Esophagus squamous epithelium (tissue), 5 donors: Measurements from ENCODE around the gene ERC2. TPM values are rescaled to one million over a fixed set of nuclear protein-coding genes. Genes with fewer than 3 reads are reported as not detected.

Experiments
- DNase-seq: peaks from one replicate; lab custom pipeline; 2025; lab: John Stamatoyannopoulos, UW
- H3K27ac ChIP-seq, 4 donors: fragments of 200-600 bp; sonication (generic); one replicate each; pipeline ENCODE4 v1.5.1; 2016 to 2019; ENCODE audit warnings: mild to moderate bottlenecking in 1 of 4
- H3K27me3 ChIP-seq, 4 donors: fragments of 200-600 bp; sonication (generic); 1 replicate in 3 of 4; 2 replicates in 1 of 4; pipeline versions ENCODE4 v1.5.1 to v1.6.0; 2017 to 2021; ENCODE audit warnings: antibody characterized with exemption in 1 of 4
- H3K36me3 ChIP-seq, 3 donors: fragments of 200-600 bp; sonication (generic); one replicate each; pipeline ENCODE4 v1.5.1; 2016 to 2019
- H3K4me1 ChIP-seq, 3 donors: fragments of 200-600 bp; sonication (generic); one replicate each; pipeline ENCODE4 v1.5.1; 2017 to 2019
- H3K4me3 ChIP-seq, 4 donors: fragments of 200-600 bp; sonication (generic); 1 replicate in 3 of 4; 2 replicates in 1 of 4; pipeline ENCODE4 v1.5.1; 2016 to 2019; ENCODE audit warnings: mild to moderate bottlenecking in 2 of 4, moderate library complexity in 1 of 4
- H3K9me3 ChIP-seq, 3 donors: fragments of 200-600 bp; sonication (generic); one replicate each; pipeline ENCODE4 v1.5.1; 2016 to 2019
- POLR2A ChIP-seq, 4 donors: fragments of 450-650 bp; IDR thresholded peaks; one replicate each; pipeline ENCODE4 v1.6.1; 2017; ENCODE audit warnings: antibody characterized with exemption in 4 of 4, mild to moderate bottlenecking in 4 of 4, moderate library complexity in 3 of 4
- WGBS, 2 donors: methylation state at CpG; one replicate each; pipeline ENCODE4 v1.1.5; 2018; 5-methylcytosine and 5-hydroxymethylcytosine counted together
- intact Hi-C: fragments of 100-400 bp; cut with DNase I; formaldehyde crosslinking; loops from one replicate; pipeline ENCODE4 v1.15.0; 2022
- total RNA-seq, 4 donors: library from RNA; depleted of rRNA; stranded (reverse); fragments of >200 nt; gene quantifications; one replicate each; pipeline ENCODE4 v1.1.0, GENCODE V29; 2016
- TF ChIP-seq, protein P1 (sequence below), 6 experiments: fragments of 450-650 bp in 4 of 6; fragments of 200-600 bp in 2 of 6; sonication (generic) in 2 of 6; IDR thresholded peaks; one replicate each; pipeline ENCODE4 v1.5.1; 2016 to 2019; ENCODE audit warnings: antibody characterized with exemption in 6 of 6, mild to moderate bottlenecking in 4 of 6, moderate library complexity in 4 of 6
- donor health status: DM: yes; HTN: yes; CAD: no.

ERC2 gene
- total RNA-seq, 4 donors from 2014 or later: 0.12 to 1.9 (median 0.86) TPM

DNA sequence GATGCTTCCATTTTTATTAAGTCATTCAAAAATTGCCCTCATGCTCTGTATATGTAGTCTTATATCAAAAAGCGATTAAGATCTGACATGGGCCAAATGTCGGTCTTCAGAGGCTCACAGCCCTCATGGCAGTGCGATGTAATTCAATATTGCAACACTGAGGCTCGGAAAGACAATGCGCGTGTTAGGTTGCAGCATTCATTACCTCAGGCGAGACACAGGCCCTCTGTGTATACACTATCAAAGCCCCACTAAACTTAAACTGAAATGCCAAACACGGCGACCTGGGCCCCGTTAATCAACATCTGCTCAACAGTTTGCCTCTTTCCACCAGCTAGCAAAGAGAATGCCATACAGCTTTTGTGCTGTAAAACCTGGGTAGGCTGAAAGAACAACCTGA, 413.4 kb downstream of the ERC2 start:
- no peak overlapping the region for H3K27ac ChIP-seq
- no peaks in the 10 kb centered on the region for H3K27me3 ChIP-seq
- DNase-seq: no peak
- no peaks in the 10 kb centered on the region for H3K9me3 ChIP-seq
- 80 to 82% methylated on average over 10 of the region's 10 CpGs for WGBS, 2 donors
- TF ChIP-seq, protein P1, sequence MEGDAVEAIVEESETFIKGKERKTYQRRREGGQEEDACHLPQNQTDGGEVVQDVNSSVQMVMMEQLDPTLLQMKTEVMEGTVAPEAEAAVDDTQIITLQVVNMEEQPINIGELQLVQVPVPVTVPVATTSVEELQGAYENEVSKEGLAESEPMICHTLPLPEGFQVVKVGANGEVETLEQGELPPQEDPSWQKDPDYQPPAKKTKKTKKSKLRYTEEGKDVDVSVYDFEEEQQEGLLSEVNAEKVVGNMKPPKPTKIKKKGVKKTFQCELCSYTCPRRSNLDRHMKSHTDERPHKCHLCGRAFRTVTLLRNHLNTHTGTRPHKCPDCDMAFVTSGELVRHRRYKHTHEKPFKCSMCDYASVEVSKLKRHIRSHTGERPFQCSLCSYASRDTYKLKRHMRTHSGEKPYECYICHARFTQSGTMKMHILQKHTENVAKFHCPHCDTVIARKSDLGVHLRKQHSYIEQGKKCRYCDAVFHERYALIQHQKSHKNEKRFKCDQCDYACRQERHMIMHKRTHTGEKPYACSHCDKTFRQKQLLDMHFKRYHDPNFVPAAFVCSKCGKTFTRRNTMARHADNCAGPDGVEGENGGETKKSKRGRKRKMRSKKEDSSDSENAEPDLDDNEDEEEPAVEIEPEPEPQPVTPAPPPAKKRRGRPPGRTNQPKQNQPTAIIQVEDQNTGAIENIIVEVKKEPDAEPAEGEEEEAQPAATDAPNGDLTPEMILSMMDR (IDR thresholded peaks at IDR 0.05): no peak
- no peak for TF ChIP-seq POLR2A (IDR thresholded peaks at IDR 0.05)
- intact Hi-C loops: no loop called here
- no peaks in the 10 kb centered on the region for H3K4me1 ChIP-seq
- H3K4me3 ChIP-seq: no peak overlapping the region
- H3K36me3 ChIP-seq: no peaks in the 10 kb centered on the region

- Histone ChIP-seq H3K4me3 (no peak overlapping the region), H3K27ac (no peak overlapping the region), H3K27me3 (no peaks in the 10 kb centered on the region), H3K4me1 (no peaks in the 10 kb centered on the region), H3K9me3 (no peaks in the 10 kb centered on the region), H3K36me3 (no peaks in the 10 kb centered on the region)
- no peak for DNase-seq
- intact Hi-C loops: no loop called here
- TF ChIP-seq, protein P1 (IDR thresholded peaks at IDR 0.05): no peak
- WGBS, 2 donors: 51 to 60% methylated on average over 3 of the region's 3 CpGs
Observed at GRCh38 chr3:56053727-56054126, 414.5 kb downstream of the ERC2 start.

- 73 to 84% methylated on average over 4 of the region's 4 CpGs for WGBS, 2 donors
- TF ChIP-seq, protein P1 (IDR thresholded peaks at IDR 0.05): no peak
- no peak for TF ChIP-seq POLR2A (IDR thresholded peaks at IDR 0.05)
- Histone ChIP-seq H3K27me3 (peaks cover 0 to 8% (median 0%) of the 10 kb centered on the region in 4 donors), H3K9me3 (no peaks in the 10 kb centered on the region), H3K4me3 (no peak overlapping the region), H3K4me1 (no peaks in the 10 kb centered on the region), H3K27ac (no peak overlapping the region), H3K36me3 (no peaks in the 10 kb centered on the region)
- DNase-seq: no peak
- intact Hi-C loops: no loop called here
Observed at GRCh38 chr3:56052188-56052587, 416.1 kb downstream of the ERC2 start.

DNA sequence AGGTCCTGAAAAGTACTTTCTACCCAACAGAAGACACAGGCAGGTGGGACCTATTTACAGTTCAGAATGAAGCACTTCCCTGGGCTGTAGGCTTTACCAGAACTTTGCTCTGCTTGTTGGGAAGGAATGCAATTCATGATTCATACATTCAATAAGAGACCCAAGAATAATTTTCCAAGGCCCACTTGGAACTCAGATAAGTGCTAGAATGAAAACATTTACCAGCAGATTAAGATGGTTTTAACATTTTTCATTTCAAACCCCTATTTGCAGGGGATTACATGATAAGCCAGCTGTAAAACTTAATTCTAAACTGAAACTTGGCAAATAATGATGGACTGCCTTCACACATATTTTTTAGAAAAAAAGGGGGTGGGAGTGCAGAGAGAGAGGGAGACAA, 417.2 kb downstream of the ERC2 start:
- H3K27ac ChIP-seq: no peak overlapping the region
- no peaks in the 10 kb centered on the region for H3K9me3 ChIP-seq
- TF ChIP-seq, protein P1 (IDR thresholded peaks at IDR 0.05): no peak
- TF ChIP-seq POLR2A (IDR thresholded peaks at IDR 0.05): no peak
- no peaks in the 10 kb centered on the region for H3K4me1 ChIP-seq
- peaks cover 0 to 10% (median 0%) of the 10 kb centered on the region in 4 donors for H3K27me3 ChIP-seq
- H3K4me3 ChIP-seq: no peak overlapping the region
- H3K36me3 ChIP-seq: no peaks in the 10 kb centered on the region
- DNase-seq: no peak
- intact Hi-C loops: no loop called here

DNA sequence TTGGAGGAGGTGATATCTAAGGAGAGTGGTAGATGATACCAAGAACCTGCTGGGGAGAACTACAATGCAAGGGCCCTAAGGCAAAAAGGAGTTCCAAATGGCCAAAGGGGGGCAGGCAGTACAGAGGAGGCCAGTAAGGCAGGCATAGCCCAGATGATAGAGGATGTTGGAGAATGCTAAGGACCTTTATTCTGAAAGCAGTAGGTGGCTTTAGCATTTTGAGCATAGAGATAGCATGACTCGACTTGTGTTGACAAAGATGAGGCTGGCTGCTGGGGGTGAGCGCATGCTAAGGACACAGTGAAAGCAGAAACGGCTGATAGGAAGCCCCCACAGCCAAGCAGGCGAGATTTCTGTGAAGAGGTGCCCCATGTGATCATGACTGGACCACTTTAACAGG, 419.3 kb downstream of the ERC2 start:
- WGBS, 2 donors: 50 to 80% methylated on average over 4 of the region's 4 CpGs
- peaks cover 0 to 15% (median 0%) of the 10 kb centered on the region in 4 donors for H3K27me3 ChIP-seq
- H3K4me3 ChIP-seq: no peak overlapping the region
- no peaks in the 10 kb centered on the region for H3K9me3 ChIP-seq
- H3K27ac ChIP-seq: no peak overlapping the region
- intact Hi-C loops: no loop called here
- no peak for TF ChIP-seq POLR2A (IDR thresholded peaks at IDR 0.05)
- TF ChIP-seq, protein P1 (IDR thresholded peaks at IDR 0.05): no peak
- no peak for DNase-seq
- peaks cover 0 to 2% (median 0%) of the 10 kb centered on the region in 3 donors for H3K4me1 ChIP-seq
- no peaks in the 10 kb centered on the region for H3K36me3 ChIP-seq
